ENCODE data around the gene GALNT8.
"Not testable (repeated sequence)": the region's sequence is repeated elsewhere in the genome, so short reads cannot be mapped to it uniquely, and the experiment has no call there.

The GALNT8 gene

GRCh38 chr12:4745249-4745648 lies 25.0 kb downstream of the GALNT8 start:
- DNase-seq, result no peak

GRCh38 chr12:4751654-4752053 lies 31.5 kb downstream of the GALNT8 start:
- not testable (repeated sequence) for DNase-seq

- DNase-seq, result no peak
Observed at GRCh38 chr12:4762773-4763172, 42.6 kb downstream of the GALNT8 start.

GRCh38 chr12:4763549-4763948 lies 43.3 kb downstream of the GALNT8 start:
- DNase-seq, result peak; percentile 43

- no peak for DNase-seq
Observed at GRCh38 chr12:4766445-4766844, 46.2 kb downstream of the GALNT8 start.

GRCh38 chr12:4767186-4767585 lies 47.0 kb downstream of the GALNT8 start:
- no peak for DNase-seq

GRCh38 chr12:4768341-4768740 lies 48.1 kb downstream of the GALNT8 start:
- no peak for DNase-seq

- DNase-seq, result no peak
Observed at GRCh38 chr12:4769073-4769472, 48.9 kb downstream of the GALNT8 start.

- DNase-seq, result no peak
Observed at GRCh38 chr12:4771172-4771959, 51.2 kb downstream of the GALNT8 start.

- no peak for DNase-seq
Observed at GRCh38 chr12:4771960-4772566, 51.9 kb downstream of the GALNT8 start.

- DNase-seq, result no peak
Observed at GRCh38 chr12:4775936-4776335, 55.7 kb downstream of the GALNT8 start.

GRCh38 chr12:4779749-4780148 lies 59.5 kb downstream of the GALNT8 start:
- DNase-seq, result peak; percentile 50

- no peak for DNase-seq
Observed at GRCh38 chr12:4780641-4781611, 60.7 kb downstream of the GALNT8 start.

- no peak for DNase-seq
Observed at GRCh38 chr12:4784404-4785054, 64.3 kb downstream of the GALNT8 start.

- DNase-seq, result peak; percentile 43
Observed at GRCh38 chr12:4786795-4787194, 66.6 kb downstream of the GALNT8 start.

GRCh38 chr12:4787965-4788364 lies 67.8 kb downstream of the GALNT8 start:
- peak; percentile 59 for DNase-seq

- no peak for DNase-seq
Observed at GRCh38 chr12:4789776-4790175, 69.6 kb downstream of the GALNT8 start.

- DNase-seq, result no peak
Observed at GRCh38 chr12:4791497-4791896, 71.3 kb downstream of the GALNT8 start.

GRCh38 chr12:4794491-4794890 lies 74.3 kb downstream of the GALNT8 start:
- no peak for DNase-seq

- no peak for DNase-seq
Observed at GRCh38 chr12:4796216-4796615, 76.0 kb downstream of the GALNT8 start.

GRCh38 chr12:4796694-4797482 lies 76.7 kb downstream of the GALNT8 start:
- DNase-seq, result no peak

- DNase-seq, result no peak
Observed at GRCh38 chr12:4800555-4800954, 80.4 kb downstream of the GALNT8 start.

All from eye (tissue), 1 donor.